ENCODE data around the gene HMGXB4.
"Not testable (repeated sequence)": the region's sequence is repeated elsewhere in the genome, so short reads cannot be mapped to it uniquely, and the experiment has no call there.

Gene HMGXB4

DNA sequence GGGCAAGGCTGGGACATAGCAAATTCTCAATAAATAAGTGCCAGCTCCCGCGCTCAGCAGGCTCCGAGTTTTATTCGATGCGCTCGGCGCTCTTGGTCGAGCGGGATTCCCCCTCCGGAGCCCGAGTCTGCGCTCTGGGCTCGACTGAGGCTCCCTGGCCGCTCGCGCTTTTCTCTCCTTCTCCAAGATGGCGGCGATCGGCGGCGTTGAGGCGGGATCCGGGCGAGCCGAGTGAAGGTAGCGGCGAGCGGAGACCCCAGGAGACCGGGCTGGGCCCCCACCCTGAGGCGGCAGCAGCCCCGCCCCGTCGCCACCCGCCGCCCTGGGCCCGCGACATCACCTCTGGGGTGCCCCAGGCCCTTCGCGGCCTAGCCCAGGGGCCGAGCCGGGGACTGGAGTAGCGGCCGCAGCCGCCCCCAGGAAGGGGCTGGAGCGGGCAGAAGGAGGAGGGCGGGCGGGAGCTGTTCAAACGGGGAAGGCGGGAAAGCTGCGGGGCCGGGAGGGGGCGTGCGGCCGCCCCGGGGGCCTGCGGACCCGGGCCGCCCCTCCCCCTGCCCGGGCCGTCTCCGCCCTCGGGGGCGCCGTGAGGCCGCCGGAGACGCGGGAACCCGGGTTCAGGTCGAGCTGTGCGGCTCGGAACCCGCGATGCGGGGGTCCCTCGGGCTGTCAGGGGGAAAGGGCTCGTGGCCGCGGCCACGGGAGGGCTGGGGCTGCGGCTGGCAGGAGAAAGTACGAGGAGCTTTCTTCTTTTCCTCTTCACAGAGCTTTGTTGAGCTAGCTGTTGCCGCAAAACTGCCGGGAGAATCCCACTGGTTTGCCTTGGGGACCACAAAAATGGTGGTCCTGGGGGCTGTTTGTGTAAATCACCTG, at the start of gene HMGXB4:
Gene HMGXB4 (plus strand): TSS at position 173 of the 870 bp plus-strand sequence. CDS start 4,898 bp downstream, outside the sequence.
- DNase-seq, result peak; percentile 89 to 90

DNA sequence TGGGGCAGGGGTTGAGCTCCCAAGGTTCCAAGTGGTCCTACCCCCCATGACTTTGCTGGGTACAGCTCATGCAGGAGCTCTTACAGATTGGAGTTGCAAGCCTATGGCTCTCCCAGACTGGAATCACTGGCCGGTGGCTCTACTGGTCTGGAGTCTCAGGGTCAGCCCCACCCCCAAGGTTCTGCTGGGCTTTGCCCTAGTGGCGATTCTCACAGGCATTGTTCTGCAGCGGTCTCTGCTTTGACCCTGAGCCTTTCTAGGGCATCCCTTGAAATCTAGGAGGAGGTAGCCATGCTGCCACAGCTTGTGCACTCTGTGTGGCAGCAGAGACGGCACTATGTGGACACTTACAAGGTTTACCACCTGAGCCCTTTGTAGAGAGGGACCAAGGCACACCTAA, 49.3 kb upstream of the HMGXB4 start:
- DNase-seq, result no peak

DNA sequence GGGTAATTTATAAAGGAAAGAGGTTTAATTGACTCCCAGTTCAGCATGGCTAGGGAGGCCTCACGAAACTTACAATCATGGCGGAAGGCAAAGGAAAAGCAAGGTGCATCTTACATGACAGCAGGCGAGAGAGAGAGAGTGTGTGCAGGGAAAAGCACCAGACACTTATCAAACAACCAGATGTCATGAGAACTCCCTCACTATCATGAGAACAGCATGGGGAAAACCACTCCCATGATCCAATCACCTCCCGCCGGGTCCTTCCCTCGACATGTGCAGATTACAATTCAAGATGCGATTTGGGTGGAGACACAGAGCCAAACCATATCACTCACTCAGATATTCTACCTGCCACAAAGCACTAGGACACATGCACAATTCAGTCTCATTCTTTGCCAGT, 48.1 kb upstream of the HMGXB4 start:
- no peak for DNase-seq

DNA sequence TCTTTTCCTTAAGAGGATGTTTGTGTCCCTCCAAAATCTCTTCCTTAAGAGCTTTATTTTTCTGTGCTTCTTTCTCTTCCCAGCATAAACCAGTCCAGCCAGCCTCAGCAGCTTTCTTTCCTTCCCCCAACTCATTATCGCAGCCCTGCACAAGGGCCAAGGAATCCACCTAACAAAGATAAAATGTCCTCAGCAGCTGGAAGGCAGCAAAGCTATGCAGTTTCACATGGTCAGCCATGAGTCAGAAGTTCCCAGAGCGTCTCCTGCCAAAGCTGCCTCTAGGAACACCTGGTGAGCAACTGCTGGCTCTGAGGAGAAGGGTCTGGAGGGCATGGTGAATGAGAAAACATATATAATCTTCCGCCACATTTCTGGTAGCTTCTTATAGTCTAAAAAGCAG, 45.3 kb upstream of the HMGXB4 start:
- DNase-seq, result no peak

DNA sequence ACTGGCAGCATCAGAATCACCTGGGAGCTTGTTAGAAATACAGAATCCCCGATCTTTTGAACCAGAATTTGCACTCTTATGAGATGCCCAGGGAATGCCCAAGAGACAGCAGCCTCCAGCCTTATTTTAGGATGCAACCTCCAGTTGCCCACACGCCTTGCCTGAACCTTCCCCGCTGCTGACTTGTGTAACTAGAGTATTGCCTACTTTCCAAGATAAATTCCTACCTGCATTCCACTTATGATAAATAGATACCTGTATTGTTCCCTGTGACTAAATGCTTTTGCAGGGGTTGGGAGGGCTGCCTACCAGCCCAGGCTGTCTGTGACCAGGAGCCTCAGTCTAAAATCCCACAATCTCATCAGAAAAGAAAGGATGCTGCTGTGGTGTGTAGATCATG, 44.3 kb upstream of the HMGXB4 start:
- DNase-seq, result no peak

DNA sequence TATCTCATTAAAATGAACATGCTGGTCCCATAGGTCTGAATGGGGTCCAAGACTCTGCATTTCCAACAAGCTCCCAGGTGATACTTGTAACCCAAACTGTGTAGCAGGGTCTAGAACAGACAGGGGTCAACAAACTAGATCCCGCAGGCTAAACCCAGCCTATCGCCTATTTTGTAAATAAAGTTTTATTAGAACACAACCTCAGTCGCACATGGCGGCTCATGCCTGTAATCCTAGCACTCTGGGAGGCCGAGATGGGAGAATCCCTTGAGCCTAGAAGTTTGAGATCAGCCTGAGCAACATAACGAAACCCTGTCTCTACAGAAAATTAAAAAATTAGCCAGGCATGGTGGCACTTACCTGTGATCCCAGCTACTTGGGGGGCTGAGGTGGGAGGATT, 42.3 kb upstream of the HMGXB4 start:
- no peak for DNase-seq

- DNase-seq, result no peak
These were observed 41.3 kb upstream of the HMGXB4 start for GRCh38 chr22:35215993-35216392.

- DNase-seq, result no peak
These were observed 39.8 kb upstream of the HMGXB4 start for GRCh38 chr22:35217527-35217926.

DNA sequence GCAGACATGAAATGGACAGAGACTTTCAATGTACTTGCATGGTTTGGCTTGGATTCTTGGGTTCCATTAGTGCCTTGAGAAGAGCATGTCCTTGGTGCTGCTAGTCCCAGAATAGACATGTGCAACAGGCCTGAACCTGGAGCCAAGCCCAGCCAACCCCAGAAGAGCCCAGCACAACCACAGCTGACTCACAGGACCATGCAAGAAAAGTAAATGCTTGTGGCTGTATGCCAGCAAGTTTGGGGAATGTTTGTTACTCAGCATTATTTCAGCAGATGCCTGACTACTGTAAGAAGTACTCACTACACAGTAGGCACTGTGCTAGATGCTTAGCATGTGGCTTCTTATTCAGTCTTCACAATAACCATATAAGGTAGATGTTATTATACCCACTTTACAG, 39.2 kb upstream of the HMGXB4 start:
- DNase-seq, result no peak

DNA sequence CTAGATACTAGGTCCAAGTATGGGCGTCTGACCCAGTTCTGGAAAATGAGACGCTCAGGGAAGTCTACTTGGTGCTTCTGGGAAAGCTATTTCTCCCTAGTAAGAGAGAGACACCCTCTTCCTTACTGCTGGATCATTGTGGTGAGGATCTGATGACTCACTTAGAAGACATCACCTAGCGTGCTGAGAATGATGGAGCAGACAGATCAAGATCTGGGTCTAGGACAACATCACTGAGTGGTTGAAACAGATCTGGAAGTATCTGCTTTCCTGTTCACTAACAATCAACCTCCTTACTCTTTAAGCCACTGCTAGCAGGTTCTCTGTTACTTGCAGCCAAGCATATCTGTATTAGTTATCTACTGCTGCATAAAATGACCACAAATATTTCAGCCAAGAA, 38.3 kb upstream of the HMGXB4 start:
- DNase-seq, result no peak

- DNase-seq, result no peak
These were observed 37.1 kb upstream of the HMGXB4 start for GRCh38 chr22:35220221-35220620.

- no peak for DNase-seq
These were observed 32.3 kb upstream of the HMGXB4 start for GRCh38 chr22:35225010-35225409.

GRCh38 chr22:35226958-35227647, 30.2 kb upstream of the HMGXB4 start:
- DNase-seq, result no peak

DNA sequence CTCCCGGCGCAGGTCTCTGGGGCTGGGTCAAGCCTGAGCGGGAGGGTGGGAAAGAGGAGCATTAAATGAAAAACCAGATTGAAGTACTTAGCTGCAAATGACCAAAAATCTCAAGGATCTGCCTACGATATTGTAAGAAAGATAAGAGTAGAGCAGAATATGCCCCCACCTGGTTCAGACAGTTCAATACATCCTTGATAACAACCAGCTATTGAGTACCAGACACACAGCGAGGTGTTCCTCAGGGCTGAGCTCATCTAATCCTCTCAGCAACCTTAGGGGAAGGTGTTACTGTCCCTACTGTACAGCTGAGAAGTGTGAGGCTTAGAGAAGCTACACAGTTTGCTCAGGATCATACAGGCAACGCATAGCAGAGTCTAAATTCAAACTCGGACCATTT, 27.4 kb upstream of the HMGXB4 start:
- no peak for DNase-seq

GRCh38 chr22:35230417-35230816, 26.9 kb upstream of the HMGXB4 start:
- no peak for DNase-seq

- DNase-seq, result no peak
These were observed 26.3 kb upstream of the HMGXB4 start for GRCh38 chr22:35230839-35231584.

GRCh38 chr22:35231585-35232084, 25.7 kb upstream of the HMGXB4 start:
- peak; percentile 60 to 66 for DNase-seq

GRCh38 chr22:35238749-35239148, 18.5 kb upstream of the HMGXB4 start:
- not testable (repeated sequence) for DNase-seq

GRCh38 chr22:35244507-35244906, 12.8 kb upstream of the HMGXB4 start:
- not testable (repeated sequence) for DNase-seq

DNA sequence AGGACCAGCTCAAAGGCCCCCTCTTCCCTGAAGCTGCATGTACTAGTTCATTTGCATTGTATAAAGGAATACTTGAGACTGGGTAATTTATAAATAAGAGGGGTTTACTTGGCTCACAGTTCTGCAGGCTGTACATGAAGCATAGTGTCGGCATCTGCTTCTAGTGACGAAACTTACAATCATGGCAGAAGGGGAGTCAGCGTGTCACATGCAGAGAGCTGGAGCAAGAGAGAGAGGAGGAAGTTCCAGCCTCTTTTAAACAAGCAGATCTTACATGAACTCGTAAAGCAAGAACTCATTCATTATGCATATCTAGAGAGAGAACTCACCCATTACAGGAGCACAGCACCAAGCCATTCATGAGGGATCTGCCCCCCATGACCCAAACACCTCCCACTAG, 7.1 kb upstream of the HMGXB4 start:
- no peak for DNase-seq

DNA sequence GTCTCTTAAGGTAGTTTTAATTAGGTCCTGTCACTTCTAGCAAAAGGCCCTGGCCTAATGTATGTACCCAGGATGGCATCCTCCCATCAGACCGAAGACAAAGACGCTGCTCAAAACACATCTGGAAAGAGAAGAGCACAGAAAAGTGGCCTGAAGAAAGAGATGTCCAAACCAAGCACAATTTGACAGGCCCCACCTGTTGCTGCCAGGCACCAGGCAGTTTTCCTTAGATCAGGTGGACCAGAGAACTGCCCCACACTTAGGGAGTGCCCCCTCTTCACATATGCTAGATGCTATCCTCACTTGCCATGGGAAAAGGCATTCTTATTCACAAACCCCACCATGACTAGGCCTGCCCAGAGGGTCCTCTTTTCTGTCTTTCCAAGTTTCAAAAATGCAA, 3.3 kb upstream of the HMGXB4 start:
- DNase-seq, result no peak

- DNase-seq, result no peak
These were observed 332 bp upstream of the HMGXB4 start for GRCh38 chr22:35257002-35257320.

- DNase-seq, result peak in 1 of 2 donors; percentile 5
These were observed 1.1 kb downstream of the HMGXB4 start for GRCh38 chr22:35258191-35258988.
